Measurements from ENCODE around the gene MYO3B.
"Not testable (repeated sequence)": the region's sequence is repeated elsewhere in the genome, so short reads cannot be mapped to it uniquely, and the experiment has no call there.

The MYO3B gene

DNA sequence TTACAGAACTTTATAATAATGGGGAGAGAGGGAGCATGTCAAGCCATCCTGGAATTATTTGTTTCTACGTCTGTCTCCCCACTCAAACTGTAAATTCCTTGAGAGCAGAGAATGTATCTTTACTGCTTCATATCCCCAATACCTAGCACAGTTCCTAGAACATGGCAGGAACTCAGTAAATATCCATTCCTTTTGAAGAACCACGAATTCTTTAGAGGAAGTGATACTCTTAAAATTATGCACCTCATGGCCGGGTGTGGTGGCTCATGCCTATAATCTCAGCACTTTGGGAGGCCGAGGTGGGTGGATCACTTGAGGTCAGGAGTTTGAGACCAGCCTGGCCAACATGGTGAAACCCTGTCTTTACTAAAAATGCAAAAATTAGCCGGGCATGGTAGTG, 171.3 kb downstream of the MYO3B start:
- DNase-seq, result not testable (repeated sequence)

DNA sequence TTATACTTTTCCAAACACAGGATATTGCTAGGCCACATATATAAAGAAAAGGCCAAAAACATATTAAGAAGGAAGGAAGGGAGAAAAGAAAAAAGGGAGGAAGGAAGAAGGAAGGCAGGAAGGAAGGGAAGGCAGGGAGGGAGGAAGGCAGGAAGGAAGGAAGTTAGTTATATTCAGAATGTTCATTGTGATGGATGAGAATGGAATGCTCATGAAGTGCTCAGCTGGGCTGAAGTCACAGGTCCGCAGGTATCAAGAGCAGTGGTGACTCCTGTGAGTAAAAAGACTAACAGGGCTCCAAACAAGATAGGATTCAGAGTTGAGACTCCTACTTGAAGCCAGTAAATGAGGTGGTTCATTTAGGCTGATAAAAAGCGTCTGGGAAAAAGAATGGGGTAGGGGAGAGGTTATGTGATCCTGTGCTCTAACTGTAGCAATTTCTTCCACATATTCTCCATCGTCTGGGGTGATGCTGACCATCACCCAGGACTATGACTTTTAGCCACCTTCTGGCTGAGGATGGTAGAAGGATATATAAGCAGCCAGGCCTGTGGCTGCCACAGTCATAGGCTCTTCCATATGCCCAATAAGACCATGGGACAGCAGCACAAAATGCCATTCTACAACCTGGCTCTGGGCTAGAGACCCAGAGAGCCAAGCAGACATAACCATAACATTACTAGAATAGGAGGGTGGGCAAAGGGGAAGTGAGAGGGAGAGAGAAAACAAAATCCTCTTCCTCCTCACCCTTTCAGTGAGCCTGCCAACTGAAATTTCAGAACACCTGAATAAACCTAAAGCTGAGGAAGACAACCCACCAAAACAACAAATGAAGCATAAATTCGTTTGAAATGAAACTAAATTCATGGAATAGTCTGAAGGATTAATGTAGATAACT, 173.2 kb downstream of the MYO3B start:
- DNase-seq, result no peak

GRCh38 chr2:170353723-170354122, 175.8 kb downstream of the MYO3B start:
- DNase-seq, result no peak

- DNase-seq, result no peak
Measured at GRCh38 chr2:170354388-170354787, 176.4 kb downstream of the MYO3B start.

GRCh38 chr2:170354855-170355780, 177.2 kb downstream of the MYO3B start:
- DNase-seq, result no peak

GRCh38 chr2:170359466-170359865, 181.5 kb downstream of the MYO3B start:
- DNase-seq, result no peak

- no peak for DNase-seq
Measured at GRCh38 chr2:170360546-170361089, 182.7 kb downstream of the MYO3B start.

DNA sequence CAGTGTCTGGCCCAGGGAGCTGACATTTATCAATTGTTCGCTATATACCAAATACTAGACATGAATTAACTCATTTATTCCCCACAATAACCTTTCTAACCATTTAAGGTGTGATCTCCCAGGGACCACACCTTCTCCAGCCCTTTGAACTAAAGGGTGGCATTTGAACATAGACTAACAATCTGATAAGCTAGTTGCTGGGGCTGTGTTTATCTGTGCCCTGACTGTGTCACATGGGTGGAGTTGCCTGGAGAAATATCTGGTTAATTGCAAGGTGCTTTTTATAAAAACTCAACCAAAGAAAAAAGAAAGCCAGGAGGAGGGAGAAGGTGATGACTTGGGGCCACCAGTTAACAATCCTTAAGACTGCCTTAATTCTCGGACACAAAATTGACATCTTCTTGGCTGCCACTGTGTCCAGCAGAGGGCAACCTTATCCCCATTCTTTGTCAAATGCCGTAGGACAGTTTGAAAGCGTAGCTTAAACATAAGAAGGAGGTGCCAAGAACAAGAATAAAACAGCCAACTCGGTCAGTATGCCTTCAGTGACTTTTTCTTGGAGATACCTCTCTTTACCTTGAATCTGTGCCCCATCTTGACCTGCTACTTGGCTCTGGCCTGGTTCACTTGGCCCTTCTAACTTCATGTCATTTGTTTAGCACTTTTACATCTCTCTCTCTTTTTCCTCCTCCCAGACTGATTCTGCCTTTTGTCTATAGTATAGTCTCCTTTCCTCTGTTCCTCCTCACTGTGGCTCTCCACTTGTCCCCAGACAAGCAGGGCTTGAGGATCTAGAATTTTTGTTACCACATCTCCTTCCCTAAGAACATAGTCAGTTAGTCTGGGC, 183.4 kb downstream of the MYO3B start:
- DNase-seq, result peak; percentile 68 to 73

DNA sequence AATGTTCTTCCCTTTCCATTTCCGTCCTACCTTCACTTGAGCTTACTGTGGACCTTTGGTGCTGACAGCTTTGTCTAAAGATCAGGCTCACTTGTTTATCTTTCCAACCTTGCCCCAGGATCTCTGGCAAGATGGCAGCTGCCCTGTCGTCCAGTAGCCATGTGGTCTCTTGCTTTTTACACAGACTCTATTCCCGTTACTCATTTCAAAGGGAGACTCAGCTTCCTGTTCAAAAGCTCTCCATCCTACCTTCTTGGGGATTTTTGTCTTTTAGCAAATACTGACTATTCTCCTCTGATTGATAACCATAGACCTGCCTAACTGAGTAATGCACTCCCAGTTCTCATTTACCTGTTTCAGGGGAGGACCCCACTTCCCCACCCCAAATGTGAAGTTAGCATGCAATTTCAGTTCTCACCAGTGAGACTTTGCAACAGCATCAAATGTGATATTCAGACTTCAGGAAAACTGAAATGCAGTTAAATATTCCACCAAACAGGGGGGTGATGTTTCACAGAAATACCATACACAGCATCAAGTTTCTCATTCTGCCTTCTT, 184.4 kb downstream of the MYO3B start:
- peak in 1 of 2 experiments; percentile 41 for DNase-seq

- DNase-seq, result peak; percentile 41 to 46
Measured at GRCh38 chr2:170362871-170363631, 185.1 kb downstream of the MYO3B start.

DNA sequence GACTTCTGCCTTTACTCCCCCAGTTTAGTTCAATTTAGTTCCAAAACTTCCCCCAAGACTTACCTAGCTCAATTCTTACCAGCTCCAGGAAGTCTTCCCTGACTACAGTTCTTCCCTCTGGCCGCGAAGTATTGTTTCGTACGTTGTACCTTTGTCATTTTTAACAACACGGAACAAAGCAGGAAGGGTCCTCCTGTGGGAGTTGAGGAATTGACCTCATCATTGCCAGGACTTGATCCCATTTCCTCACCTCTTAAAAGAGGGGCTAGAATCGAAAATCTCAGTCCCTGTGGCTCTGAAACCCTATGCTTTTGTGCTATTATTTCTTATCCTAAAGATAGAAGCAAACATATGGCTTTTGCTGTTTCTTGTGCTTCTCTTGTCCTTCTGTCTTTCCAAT, 187.1 kb downstream of the MYO3B start:
- DNase-seq, result no peak

- DNase-seq, result no peak
Measured at GRCh38 chr2:170365686-170366085, 187.7 kb downstream of the MYO3B start.

GRCh38 chr2:170368370-170368769, 190.4 kb downstream of the MYO3B start:
- no peak for DNase-seq

GRCh38 chr2:170369228-170369627, 191.3 kb downstream of the MYO3B start:
- DNase-seq, result no peak

- no peak for DNase-seq
Measured at GRCh38 chr2:170369894-170370293, 191.9 kb downstream of the MYO3B start.

GRCh38 chr2:170371231-170371998, 193.5 kb downstream of the MYO3B start:
- DNase-seq, result no peak

DNA sequence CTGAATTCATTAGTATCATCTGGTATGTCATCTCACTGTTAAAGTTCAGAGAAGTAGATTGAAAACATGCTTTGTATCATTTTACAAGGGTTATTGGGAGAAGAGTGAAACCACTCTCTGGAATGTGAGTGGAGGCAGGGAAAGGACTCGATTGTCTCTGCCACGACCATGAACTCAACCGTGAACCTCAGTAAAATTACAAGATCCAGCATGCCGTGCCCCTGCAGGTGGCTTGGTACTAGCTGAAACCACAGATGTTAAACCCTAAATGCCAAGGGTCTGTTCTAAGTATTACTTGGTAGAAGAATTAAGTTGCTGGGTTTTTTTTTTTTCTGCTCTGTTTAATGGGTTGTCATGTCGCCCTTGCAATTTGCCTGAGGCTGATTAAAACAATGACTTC, 197.2 kb downstream of the MYO3B start:
- DNase-seq, result no peak

DNA sequence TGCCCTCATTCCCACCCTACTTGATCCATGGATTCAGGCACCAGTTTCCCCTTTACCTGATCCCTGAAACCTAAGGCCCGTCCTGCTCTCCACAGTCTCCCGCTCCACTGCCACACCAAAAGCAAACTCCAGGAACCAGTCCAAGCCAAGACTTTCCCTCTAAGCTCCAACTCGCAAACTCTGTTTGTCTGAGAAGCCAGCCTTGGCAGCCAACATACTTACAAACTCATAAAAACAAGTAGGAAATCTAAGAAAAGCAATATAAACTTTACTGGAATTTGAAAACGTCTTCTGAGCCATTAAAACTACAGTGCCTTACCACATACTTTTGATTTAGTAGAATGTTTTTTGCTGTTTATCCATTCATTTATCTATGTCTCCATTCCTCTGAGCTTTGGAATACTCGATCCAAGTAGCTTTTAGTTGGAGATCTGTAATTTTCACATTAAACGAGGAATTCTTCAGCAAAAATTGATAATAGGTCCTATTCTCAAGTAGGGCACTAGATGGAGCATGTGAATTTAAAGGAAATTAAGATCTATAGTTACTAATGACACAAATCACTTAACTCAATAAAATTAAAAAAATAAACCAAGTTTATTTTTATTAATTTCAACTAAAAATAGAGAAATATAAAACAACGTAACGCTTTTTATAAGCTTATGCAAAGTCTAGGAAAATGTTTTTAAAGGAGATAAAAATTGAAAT, 199.7 kb downstream of the MYO3B start:
- no peak for DNase-seq

DNA sequence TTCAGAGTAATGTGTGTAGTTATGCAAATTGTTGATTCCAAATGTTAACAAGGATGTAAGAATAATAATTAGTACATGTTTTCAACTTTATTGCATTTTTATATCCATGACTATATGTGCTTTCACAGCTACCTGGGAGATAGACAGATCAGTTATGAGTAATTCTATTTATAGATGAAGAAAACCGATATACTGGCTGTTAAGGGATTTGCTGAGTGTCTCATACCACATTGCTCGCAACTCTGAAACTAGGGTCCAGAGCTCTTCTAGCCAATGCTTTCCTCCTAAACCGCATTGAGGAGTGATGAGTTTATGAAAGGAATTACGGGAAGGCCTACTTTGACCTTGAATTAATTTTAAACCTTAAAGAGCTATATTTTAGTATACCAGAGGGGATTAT, 202.3 kb downstream of the MYO3B start:
- DNase-seq, result no peak

DNA sequence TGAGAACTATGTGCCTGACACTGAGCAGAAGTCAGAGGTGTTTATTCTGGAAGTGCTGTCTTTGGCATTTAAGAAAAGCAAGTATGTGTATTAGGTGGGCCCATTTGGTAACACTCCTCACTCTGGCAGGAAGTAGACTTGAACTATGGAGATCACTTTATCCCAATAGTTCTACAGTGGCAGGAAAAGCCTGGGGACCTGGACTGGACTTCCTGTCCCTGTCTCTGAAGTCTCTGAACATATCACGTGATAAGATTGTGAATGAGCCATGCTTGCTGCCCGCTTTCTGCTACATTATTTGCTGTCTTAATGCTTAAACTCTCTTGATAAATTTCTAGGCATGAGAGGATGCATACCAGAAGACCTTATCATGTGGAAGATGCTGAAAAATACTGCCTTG, 203.7 kb downstream of the MYO3B start:
- no peak for DNase-seq

All from activated T-cell treated with anti-CD3 and anti-CD28 coated beads, Interleukin-2, amount 50 U/mL, for 48 hours (primary cell).